ENCODE results near the gene FSIP1.

Gene FSIP1

GRCh38 chr15:39582286-39582976 is 200.2 kb downstream of the FSIP1 start:
- no peak for FAIRE-seq
- no peak for DNase-seq (ENCODE audit: insufficient read length, low spot score)
- TF ChIP-seq TAF1 (IDR thresholded peaks at IDR 0.05; ENCODE audit: low read depth, low read length) (no peak), POLR2A (IDR thresholded peaks at IDR 0.05; ENCODE audit: low read depth, low read length) (no peak), SPI1 (IDR thresholded peaks at IDR 0.05; ENCODE audit: low read depth, low read length) (no peak), POLR2AphosphoS5 (IDR thresholded peaks at IDR 0.05; ENCODE audit: low read depth, low read length) (no peak), POU2F2 (IDR thresholded peaks at IDR 0.05; ENCODE audit: low read depth, low read length) (no peak), PAX5 (IDR thresholded peaks at IDR 0.05; ENCODE audit: insufficient read depth, low read length, severe bottlenecking) (no peak)

GRCh38 chr15:39581793-39582285 is 200.8 kb downstream of the FSIP1 start:
- DNase-seq (ENCODE audit: insufficient read length, low spot score) (no peak), FAIRE-seq (no peak)
- TF ChIP-seq POLR2AphosphoS5 (IDR thresholded peaks at IDR 0.05; ENCODE audit: low read depth, low read length) (no peak), PAX5 (IDR thresholded peaks at IDR 0.05; ENCODE audit: insufficient read depth, low read length, severe bottlenecking) (no peak), POLR2A (IDR thresholded peaks at IDR 0.05; ENCODE audit: low read depth, low read length) (no peak), SPI1 (IDR thresholded peaks at IDR 0.05; ENCODE audit: low read depth, low read length) (no peak), POU2F2 (IDR thresholded peaks at IDR 0.05; ENCODE audit: low read depth, low read length) (no peak), TAF1 (IDR thresholded peaks at IDR 0.05; ENCODE audit: low read depth, low read length) (no peak)

- DNase-seq (ENCODE audit: insufficient read length, low spot score) (no peak), FAIRE-seq (no peak)
- TF ChIP-seq PAX5 (IDR thresholded peaks at IDR 0.05; ENCODE audit: insufficient read depth, low read length, severe bottlenecking) (no peak), TAF1 (IDR thresholded peaks at IDR 0.05; ENCODE audit: low read depth, low read length) (no peak), SPI1 (IDR thresholded peaks at IDR 0.05; ENCODE audit: low read depth, low read length) (no peak), POU2F2 (IDR thresholded peaks at IDR 0.05; ENCODE audit: low read depth, low read length) (no peak), POLR2A (IDR thresholded peaks at IDR 0.05; ENCODE audit: low read depth, low read length) (no peak), POLR2AphosphoS5 (IDR thresholded peaks at IDR 0.05; ENCODE audit: low read depth, low read length) (no peak)
Observed at GRCh38 chr15:39581242-39581792, 201.3 kb downstream of the FSIP1 start.

DNA sequence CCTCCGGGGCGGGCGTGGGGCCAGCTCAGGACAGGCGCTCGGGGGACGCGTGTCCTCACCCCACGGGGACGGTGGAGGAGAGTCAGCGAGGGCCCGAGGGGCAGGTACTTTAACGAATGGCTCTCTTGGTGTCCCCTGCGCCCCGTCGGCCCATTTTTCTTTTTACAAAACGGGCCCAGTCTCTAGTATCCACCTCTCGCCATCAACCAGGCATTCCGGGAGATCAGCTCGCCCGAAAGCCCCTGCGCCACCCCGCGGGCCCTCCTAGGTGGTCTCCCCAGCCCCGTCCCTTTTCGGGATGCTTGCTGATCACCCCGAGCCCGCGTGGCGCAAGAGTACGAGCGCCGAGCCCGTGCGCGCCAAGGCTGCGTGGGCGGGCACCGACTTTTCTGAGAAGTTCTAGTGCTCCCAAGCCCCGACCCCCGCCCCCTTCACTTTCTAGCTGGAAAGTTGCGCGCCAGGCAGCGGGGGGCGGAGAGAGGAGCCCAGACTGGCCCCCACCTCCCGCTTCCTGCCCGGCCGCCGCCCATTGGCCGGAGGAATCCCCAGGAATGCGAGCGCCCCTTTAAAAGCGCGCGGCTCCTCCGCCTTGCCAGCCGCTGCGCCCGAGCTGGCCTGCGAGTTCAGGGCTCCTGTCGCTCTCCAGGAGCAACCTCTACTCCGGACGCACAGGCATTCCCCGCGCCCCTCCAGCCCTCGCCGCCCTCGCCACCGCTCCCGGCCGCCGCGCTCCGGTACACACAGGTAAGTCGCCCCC is 202.0 kb downstream of the FSIP1 start, which contains the start of gene THBS1:
THBS1 (plus strand) TSS at position 595 of the 757 bp plus-strand sequence. CDS start 779 bp downstream, outside the sequence.
- FAIRE-seq: no peak
- TF ChIP-seq SPI1 (IDR thresholded peaks at IDR 0.05; ENCODE audit: low read depth, low read length): no peak
- no peak for TF ChIP-seq POLR2AphosphoS5 (IDR thresholded peaks at IDR 0.05; ENCODE audit: low read depth, low read length)
- no peak for TF ChIP-seq PAX5 (IDR thresholded peaks at IDR 0.05; ENCODE audit: insufficient read depth, low read length, severe bottlenecking)
- no peak for TF ChIP-seq POLR2A (IDR thresholded peaks at IDR 0.05; ENCODE audit: low read depth, low read length)
- no peak for TF ChIP-seq TAF1 (IDR thresholded peaks at IDR 0.05; ENCODE audit: low read depth, low read length)
- no peak for TF ChIP-seq POU2F2 (IDR thresholded peaks at IDR 0.05; ENCODE audit: low read depth, low read length)

GRCh38 chr15:39580117-39580484 is 202.5 kb downstream of the FSIP1 start:
- FAIRE-seq (no peak), DNase-seq (ENCODE audit: insufficient read length, low spot score) (peak; percentile 86)
- TF ChIP-seq PAX5 (IDR thresholded peaks at IDR 0.05; ENCODE audit: insufficient read depth, low read length, severe bottlenecking): peak; percentile 67
- TF ChIP-seq TAF1 (IDR thresholded peaks at IDR 0.05; ENCODE audit: low read depth, low read length): no peak
- no peak for TF ChIP-seq SPI1 (IDR thresholded peaks at IDR 0.05; ENCODE audit: low read depth, low read length)

More for the DNA sequence above, 202.0 kb downstream of the FSIP1 start, which contains the start of gene THBS1:
- peak; percentile 19 for DNase-seq (ENCODE audit: insufficient read length, low spot score)

DNA sequence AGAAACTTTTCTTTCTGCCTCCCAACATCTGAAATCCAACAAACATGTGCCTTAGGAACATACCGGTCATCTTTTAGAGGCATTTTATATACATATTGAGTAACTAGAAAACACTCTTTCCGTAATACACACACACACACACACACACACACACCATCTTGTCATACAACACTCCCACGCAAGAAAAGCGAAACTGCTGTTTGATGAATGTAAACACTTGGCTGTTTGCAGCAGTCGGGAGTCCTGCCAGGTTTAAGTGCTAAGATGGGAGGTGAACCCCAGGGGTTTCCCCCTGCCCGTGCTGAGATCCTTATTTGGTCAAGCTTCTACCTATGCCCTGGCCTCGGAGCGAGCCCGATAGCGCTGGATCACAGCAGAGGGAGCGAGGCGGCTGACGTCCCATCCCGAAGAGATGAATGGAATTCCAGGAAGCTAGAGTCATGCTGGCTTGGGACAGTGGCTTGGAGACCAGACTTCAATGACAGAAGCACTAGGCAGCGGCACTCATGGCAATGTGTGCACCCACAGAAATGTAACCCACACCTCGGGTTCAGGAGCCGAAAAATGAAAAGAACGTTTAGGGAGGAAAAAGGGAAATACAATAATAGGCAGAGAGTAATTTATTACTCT is 203.0 kb downstream of the FSIP1 start:
- DNase-seq (ENCODE audit: insufficient read length, low spot score) (no peak), FAIRE-seq (no peak)
- no peak for TF ChIP-seq TAF1 (IDR thresholded peaks at IDR 0.05; ENCODE audit: low read depth, low read length)
- TF ChIP-seq POLR2A (IDR thresholded peaks at IDR 0.05; ENCODE audit: low read depth, low read length): no peak
- TF ChIP-seq POU2F2 (IDR thresholded peaks at IDR 0.05; ENCODE audit: low read depth, low read length): no peak
- TF ChIP-seq SPI1 (IDR thresholded peaks at IDR 0.05; ENCODE audit: low read depth, low read length): no peak
- TF ChIP-seq POLR2AphosphoS5 (IDR thresholded peaks at IDR 0.05; ENCODE audit: low read depth, low read length): no peak
- no peak for TF ChIP-seq PAX5 (IDR thresholded peaks at IDR 0.05; ENCODE audit: insufficient read depth, low read length, severe bottlenecking)

DNA sequence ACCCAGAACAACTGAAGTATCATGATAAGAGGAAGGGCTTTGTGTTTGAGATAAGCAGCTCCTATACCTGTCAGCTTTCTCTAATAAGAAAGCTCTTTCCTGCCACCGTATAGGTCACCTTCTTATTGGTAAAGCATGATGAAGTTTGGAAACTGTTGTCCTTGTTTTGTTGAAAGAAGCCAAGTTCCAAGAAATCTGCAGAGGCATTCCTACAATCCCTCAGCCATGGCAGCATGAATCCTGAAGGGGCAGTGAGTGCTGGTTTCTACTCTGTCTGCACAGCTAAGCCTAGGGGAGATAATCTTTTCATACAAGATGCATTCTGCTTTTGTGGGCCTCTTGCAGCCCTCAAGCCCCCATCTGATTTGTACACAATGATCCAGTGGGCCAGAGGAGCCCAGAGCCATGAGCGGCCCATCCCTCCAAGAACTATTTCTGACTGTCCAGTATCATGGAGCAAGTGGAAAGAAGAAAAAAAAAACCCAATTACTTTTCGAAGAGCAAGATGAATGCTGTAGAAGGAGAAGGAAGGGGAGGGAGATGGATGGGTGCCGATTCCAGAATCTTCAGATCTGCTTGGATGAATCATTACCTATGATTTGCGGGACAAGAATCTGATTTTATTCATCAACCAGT is 203.7 kb downstream of the FSIP1 start:
- no peak for DNase-seq (ENCODE audit: insufficient read length, low spot score)
- FAIRE-seq: no peak
- TF ChIP-seq POU2F2 (IDR thresholded peaks at IDR 0.05; ENCODE audit: low read depth, low read length) (no peak), POLR2A (IDR thresholded peaks at IDR 0.05; ENCODE audit: low read depth, low read length) (no peak), TAF1 (IDR thresholded peaks at IDR 0.05; ENCODE audit: low read depth, low read length) (no peak), PAX5 (IDR thresholded peaks at IDR 0.05; ENCODE audit: insufficient read depth, low read length, severe bottlenecking) (no peak), SPI1 (IDR thresholded peaks at IDR 0.05; ENCODE audit: low read depth, low read length) (no peak), POLR2AphosphoS5 (IDR thresholded peaks at IDR 0.05; ENCODE audit: low read depth, low read length) (no peak)

GRCh38 chr15:39575180-39575579 is 207.5 kb downstream of the FSIP1 start:
- no peak for FAIRE-seq
- no peak for DNase-seq (ENCODE audit: insufficient read length, low spot score)
- TF ChIP-seq POLR2A (IDR thresholded peaks at IDR 0.05; ENCODE audit: low read depth, low read length) (no peak), SPI1 (IDR thresholded peaks at IDR 0.05; ENCODE audit: low read depth, low read length) (no peak), PAX5 (IDR thresholded peaks at IDR 0.05; ENCODE audit: insufficient read depth, low read length, severe bottlenecking) (no peak), TAF1 (IDR thresholded peaks at IDR 0.05; ENCODE audit: low read depth, low read length) (no peak), POLR2AphosphoS5 (IDR thresholded peaks at IDR 0.05; ENCODE audit: low read depth, low read length) (no peak), POU2F2 (IDR thresholded peaks at IDR 0.05; ENCODE audit: low read depth, low read length) (no peak)
